H9 (cell line): Measurements from ENCODE around the gene XRN2. TPM values are rescaled to one million over a fixed set of nuclear protein-coding genes. Genes with fewer than 3 reads are reported as not detected.

Source experiments
- DNase-seq: peaks from one replicate; pipeline ENCODE4 v3.0.0-alpha.2; 2017
- H2AFZ ChIP-seq: one replicate; pipeline ENCODE4 v1.6.1; 2013; ENCODE audit warnings: mild to moderate bottlenecking, low read length, control low read depth, moderate library complexity
- H2AK5ac ChIP-seq: 2 replicates; pipeline ENCODE4 v1.6.1; 2013; ENCODE audit warnings: low read length, control low read depth, mixed read lengths; ENCODE audit not compliant: insufficient read length
- H2BK120ac ChIP-seq: one replicate; pipeline ENCODE4 v1.6.1; 2013; ENCODE audit warnings: low read depth, mild to moderate bottlenecking, low read length, control low read depth, inconsistent platforms; ENCODE audit not compliant: poor library complexity, severe bottlenecking
- H2BK12ac ChIP-seq: 2 replicates; pipeline ENCODE4 v1.6.1; 2013; ENCODE audit warnings: low read length, control low read depth, mixed read lengths, low read depth; ENCODE audit not compliant: insufficient read length
- H2BK15ac ChIP-seq: 2 replicates; pipeline ENCODE4 v1.6.1; 2013; ENCODE audit warnings: low read depth, low read length, control low read depth
- H2BK20ac ChIP-seq: one replicate; pipeline ENCODE4 v1.6.1; 2013; ENCODE audit warnings: low read depth, mild to moderate bottlenecking, low read length, control low read depth, inconsistent platforms; ENCODE audit not compliant: poor library complexity, severe bottlenecking
- H2BK5ac ChIP-seq: 2 replicates; pipeline ENCODE4 v1.6.1; 2013; ENCODE audit warnings: low read length, control low read depth, mixed read lengths; ENCODE audit not compliant: insufficient read length
- H3K14ac ChIP-seq: 2 replicates; pipeline ENCODE4 v1.6.1; 2013; ENCODE audit warnings: low read length, control low read depth; ENCODE audit not compliant: insufficient read depth
- H3K18ac ChIP-seq: 2 replicates; pipeline ENCODE4 v1.6.1; 2013; ENCODE audit warnings: low read depth, mild to moderate bottlenecking, mixed read lengths, low read length, control low read depth; ENCODE audit not compliant: insufficient read length
- H3K23ac ChIP-seq: 2 replicates; pipeline ENCODE4 v1.6.1; 2013; ENCODE audit warnings: low read length, control low read depth, mixed read lengths, low read depth; ENCODE audit not compliant: insufficient read length
- H3K23me2 ChIP-seq: 2 replicates; pipeline ENCODE4 v1.6.1; 2013; ENCODE audit warnings: low read depth, mild to moderate bottlenecking, mixed read lengths, low read length, control low read depth; ENCODE audit not compliant: insufficient read length, poor library complexity, severe bottlenecking
- H3K27ac ChIP-seq: 2 replicates; pipeline ENCODE4 v1.5.1; 2013; ENCODE audit warnings: low read length, control low read depth, mixed read lengths, low read depth; ENCODE audit not compliant: insufficient read length
- H3K27me3 ChIP-seq: 2 replicates; pipeline ENCODE4 v1.6.1; 2013; ENCODE audit warnings: low read length, control low read depth, inconsistent platforms; ENCODE audit not compliant: insufficient read depth
- H3K4ac ChIP-seq: 2 replicates; pipeline ENCODE4 v1.6.1; 2013; ENCODE audit warnings: low read depth, mild to moderate bottlenecking, control low read depth, inconsistent platforms, low read length, moderate library complexity
- H3K4me1 ChIP-seq: 2 replicates; pipeline ENCODE4 v1.6.1; 2013; ENCODE audit warnings: low read length, control low read depth, inconsistent platforms; ENCODE audit not compliant: insufficient read depth
- H3K4me2 ChIP-seq: 2 replicates; pipeline ENCODE4 v1.6.1; 2013; ENCODE audit warnings: low read length, control low read depth, mixed read lengths; ENCODE audit not compliant: insufficient read length, insufficient read depth
- H3K56ac ChIP-seq: 2 replicates; pipeline ENCODE4 v1.6.1; 2013; ENCODE audit warnings: low read depth, mild to moderate bottlenecking, mixed read lengths, low read length, control low read depth; ENCODE audit not compliant: insufficient read length
- H3K79me1 ChIP-seq: 2 replicates; pipeline ENCODE4 v1.6.1; 2013; ENCODE audit warnings: low read depth, mild to moderate bottlenecking, moderate library complexity, low read length, control low read depth, inconsistent platforms; ENCODE audit not compliant: insufficient read depth, poor library complexity, severe bottlenecking
- H3K79me2 ChIP-seq: 2 replicates; pipeline ENCODE4 v1.6.1; 2013; ENCODE audit warnings: low read length, control low read depth, inconsistent platforms; ENCODE audit not compliant: insufficient read depth
- H3K9ac ChIP-seq: 2 replicates; pipeline ENCODE4 v1.6.1; 2013; ENCODE audit warnings: low read length, control low read depth, mixed read lengths; ENCODE audit not compliant: insufficient read length; ENCODE audit errors: extremely low read depth
- H3K9me3 ChIP-seq: one replicate; pipeline ENCODE4 v1.6.1; 2013; ENCODE audit warnings: low read depth, low read length, inconsistent platforms; ENCODE audit not compliant: control insufficient read depth
- H3T11ph ChIP-seq: one replicate; pipeline ENCODE4 v1.6.1; 2013; ENCODE audit warnings: mild to moderate bottlenecking, low read length, control low read depth, inconsistent platforms
- H4K20me1 ChIP-seq: one replicate; pipeline ENCODE4 v1.6.1; 2013; ENCODE audit not compliant: control insufficient read depth, insufficient read length, insufficient read depth
- H4K5ac ChIP-seq: 2 replicates; pipeline ENCODE4 v1.6.1; 2013; ENCODE audit warnings: low read depth, mild to moderate bottlenecking, mixed read lengths, low read length, control low read depth; ENCODE audit not compliant: insufficient read length
- H4K8ac ChIP-seq: replicated peaks from 2 replicates; pipeline ENCODE4 v1.6.1; 2013; ENCODE audit warnings: low read length, control low read depth, mixed read lengths, low read depth; ENCODE audit not compliant: insufficient read length
- H4K91ac ChIP-seq: 2 replicates; pipeline ENCODE4 v1.6.1; 2013; ENCODE audit warnings: low read depth, mild to moderate bottlenecking, moderate library complexity, mixed read lengths, low read length, control low read depth; ENCODE audit not compliant: insufficient read length
- H3K27ac Mint-ChIP-seq, 3 experiments: 2 replicates in 2 of 3; 3 replicates in 1 of 3; pipeline ENCODE4 v1.8.0; 2020 to 2021; ENCODE audit warnings: mixed read lengths in 3 of 3, mild to moderate bottlenecking in 1 of 3, moderate library complexity in 1 of 3
- H3K27me3 Mint-ChIP-seq: 2 replicates; pipeline ENCODE4 v1.8.0; 2021; ENCODE audit warnings: low read depth, mild to moderate bottlenecking, moderate library complexity, mixed read lengths
- H3K36me3 Mint-ChIP-seq, 3 experiments: 2 replicates in 2 of 3; 3 replicates in 1 of 3; pipeline ENCODE4 v1.8.0; 2020 to 2021; ENCODE audit warnings: low read depth in 3 of 3, mixed read lengths in 3 of 3; ENCODE audit not compliant: insufficient read depth in 1 of 3
- H3K4me1 Mint-ChIP-seq, 2 experiments: 2 replicates each; pipeline ENCODE4 v1.8.0; 2020; ENCODE audit warnings: mixed read lengths in 2 of 2
- H3K4me3 Mint-ChIP-seq, 2 experiments: 2 replicates in 1 of 2; 3 replicates in 1 of 2; pipeline ENCODE4 v1.8.0; 2020 to 2021; ENCODE audit warnings: mild to moderate bottlenecking in 2 of 2, mixed read lengths in 2 of 2, moderate library complexity in 1 of 2
- H3K9me3 Mint-ChIP-seq, 2 experiments: 2 replicates in 1 of 2; 3 replicates in 1 of 2; pipeline ENCODE4 v1.8.0; 2020; ENCODE audit warnings: mild to moderate bottlenecking in 2 of 2, mixed read lengths in 2 of 2, moderate library complexity in 1 of 2
- WGBS: extraction: QIAGEN DNeasy Blood & Tissue Kit; methylation state at CpG from one replicate; pipeline ENCODE4 v1.1.7; 2013; ENCODE audit warnings: missing lambda C conversion rate, low lambda C conversion rate, mixed read lengths; ENCODE audit not compliant: insufficient read length; ENCODE audit errors: extremely low coverage; 5-methylcytosine and 5-hydroxymethylcytosine counted together
- total RNA-seq: library from RNA; stranded (reverse); gene quantifications from 2 replicates; pipeline ENCODE4 v1.2.1, GENCODE V29; 2021
- TF ChIP-seq, protein P1 (sequence below): fragments of 200-600 bp; sonication (generic); conservative IDR thresholded peaks from 3 replicates; pipeline ENCODE4 v1.8.0; 2021; ENCODE audit warnings: antibody characterized with exemption, mild to moderate bottlenecking

The XRN2 gene
- total RNA-seq, 1 experiment from 2014 or later: 96.7 TPM

DNA sequence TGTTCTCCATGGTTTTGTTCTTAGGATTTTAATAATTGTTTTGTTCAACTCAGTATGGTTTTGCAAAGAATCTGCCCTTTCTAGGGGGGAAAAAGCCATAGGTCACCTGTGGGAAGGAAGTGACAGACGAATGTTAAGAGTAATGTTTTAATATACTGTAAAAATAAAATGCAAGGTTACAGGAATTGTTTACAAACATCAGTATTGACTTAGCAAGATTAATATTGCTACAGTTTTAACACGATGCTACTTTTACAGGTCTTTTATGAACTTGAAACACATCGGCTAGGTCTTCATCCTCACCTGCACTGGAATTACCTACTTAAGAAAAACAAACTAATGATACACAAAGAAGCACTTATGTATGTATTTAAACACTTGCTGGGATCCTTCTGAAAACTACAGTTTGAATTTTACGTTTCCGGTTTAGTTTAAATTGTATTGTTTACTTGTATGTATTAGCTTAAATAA lies 95.9 kb downstream of the XRN2 start:
- Histone ChIP-seq H2BK15ac (no peak overlapping the region), H2AK5ac (no peak overlapping the region), H4K5ac (no peak overlapping the region), H3K23ac (no peak overlapping the region), H3K9ac (no peak overlapping the region), H3K79me1 (no peaks in the 10 kb centered on the region), H4K20me1 (no peaks in the 10 kb centered on the region), H3K18ac (no peak overlapping the region), H3K56ac (no peak overlapping the region), H4K8ac (no peak overlapping the region), H3K23me2 (no peaks in the 10 kb centered on the region), H2AFZ (no peak overlapping the region), H3K9me3 (no peaks in the 10 kb centered on the region), H3K27ac (no peak overlapping the region), H3K27me3 (peaks cover 33% of the 10 kb centered on the region), H2BK120ac (no peak overlapping the region), H2BK20ac (no peak overlapping the region), H3K79me2 (no peaks in the 10 kb centered on the region), H3K4ac (no peak overlapping the region), H3K4me2 (no peak overlapping the region), H3T11ph (no peak overlapping the region), H2BK12ac (no peak overlapping the region), H3K14ac (no peak overlapping the region), H2BK5ac (no peak overlapping the region), H4K91ac (no peak overlapping the region), H3K4me1 (no peaks in the 10 kb centered on the region)
- no peaks in the 10 kb centered on the region; a peak in 2 of 7 replicates for H3K36me3 Mint-ChIP-seq
- peaks cover 0 to 4% of the 10 kb centered on the region in 2 experiments; a peak in 2 of 5 replicates for H3K9me3 Mint-ChIP-seq
- H3K27ac Mint-ChIP-seq: no peak overlapping the region
- H3K4me1 Mint-ChIP-seq: peaks cover 5 to 12% of the 10 kb centered on the region in 2 experiments
- TF ChIP-seq, protein P1, sequence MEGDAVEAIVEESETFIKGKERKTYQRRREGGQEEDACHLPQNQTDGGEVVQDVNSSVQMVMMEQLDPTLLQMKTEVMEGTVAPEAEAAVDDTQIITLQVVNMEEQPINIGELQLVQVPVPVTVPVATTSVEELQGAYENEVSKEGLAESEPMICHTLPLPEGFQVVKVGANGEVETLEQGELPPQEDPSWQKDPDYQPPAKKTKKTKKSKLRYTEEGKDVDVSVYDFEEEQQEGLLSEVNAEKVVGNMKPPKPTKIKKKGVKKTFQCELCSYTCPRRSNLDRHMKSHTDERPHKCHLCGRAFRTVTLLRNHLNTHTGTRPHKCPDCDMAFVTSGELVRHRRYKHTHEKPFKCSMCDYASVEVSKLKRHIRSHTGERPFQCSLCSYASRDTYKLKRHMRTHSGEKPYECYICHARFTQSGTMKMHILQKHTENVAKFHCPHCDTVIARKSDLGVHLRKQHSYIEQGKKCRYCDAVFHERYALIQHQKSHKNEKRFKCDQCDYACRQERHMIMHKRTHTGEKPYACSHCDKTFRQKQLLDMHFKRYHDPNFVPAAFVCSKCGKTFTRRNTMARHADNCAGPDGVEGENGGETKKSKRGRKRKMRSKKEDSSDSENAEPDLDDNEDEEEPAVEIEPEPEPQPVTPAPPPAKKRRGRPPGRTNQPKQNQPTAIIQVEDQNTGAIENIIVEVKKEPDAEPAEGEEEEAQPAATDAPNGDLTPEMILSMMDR: no peak
- H3K27me3 Mint-ChIP-seq: peaks cover 88% of the 10 kb centered on the region
- no peak for DNase-seq
- WGBS: no CpG with 5 or more reads among the region's 5 CpGs
- no peak overlapping the region for H3K4me3 Mint-ChIP-seq
